HG03457 (cell line): ENCODE results near the gene CDH6.

Source experiments
- ATAC-seq: cut with Tn5 transposase; IDR thresholded peaks from one replicate; pipeline ENCODE4 v1.9.1; 2021; ENCODE audit warnings: moderate number of reproducible peaks; ENCODE audit not compliant: unreplicated experiment

The CDH6 gene

GRCh38 chr5:31193591-31194467 is at the start of gene CDH6:
Gene CDH6 (plus strand): TSS chr5:31193686. CDS start chr5:31267474, 73,788 bp downstream.
- ATAC-seq = no peak

- no peak for ATAC-seq
Observed at GRCh38 chr5:31144364-31144763, 49.1 kb upstream of the CDH6 start.

- ATAC-seq = no peak
Observed at GRCh38 chr5:31148959-31149475, 44.5 kb upstream of the CDH6 start.

- ATAC-seq = no peak
Observed at GRCh38 chr5:31153521-31153920, 40.0 kb upstream of the CDH6 start.

GRCh38 chr5:31156631-31157160 is 36.8 kb upstream of the CDH6 start:
- ATAC-seq = no peak

- no peak for ATAC-seq
Observed at GRCh38 chr5:31157720-31158119, 35.8 kb upstream of the CDH6 start.

GRCh38 chr5:31158686-31159085 is 34.8 kb upstream of the CDH6 start:
- no peak for ATAC-seq

GRCh38 chr5:31161781-31162181 is 31.7 kb upstream of the CDH6 start:
- ATAC-seq = no peak

- ATAC-seq = no peak
Observed at GRCh38 chr5:31165729-31166128, 27.8 kb upstream of the CDH6 start.

- no peak for ATAC-seq
Observed at GRCh38 chr5:31169379-31169778, 24.1 kb upstream of the CDH6 start.

- ATAC-seq = no peak
Observed at GRCh38 chr5:31172881-31173280, 20.6 kb upstream of the CDH6 start.

- no peak for ATAC-seq
Observed at GRCh38 chr5:31173614-31174013, 19.9 kb upstream of the CDH6 start.

GRCh38 chr5:31181376-31181987 is 12.0 kb upstream of the CDH6 start:
- no peak for ATAC-seq

- ATAC-seq = no peak
Observed at GRCh38 chr5:31182136-31182535, 11.3 kb upstream of the CDH6 start.

GRCh38 chr5:31185951-31186350 is 7.5 kb upstream of the CDH6 start:
- ATAC-seq = no peak

GRCh38 chr5:31186672-31187267 is 6.7 kb upstream of the CDH6 start:
- no peak for ATAC-seq

GRCh38 chr5:31187591-31187990 is 5.9 kb upstream of the CDH6 start:
- ATAC-seq = no peak

GRCh38 chr5:31192442-31192841 is 1.0 kb upstream of the CDH6 start:
- ATAC-seq = no peak

- ATAC-seq = no peak
Observed at GRCh38 chr5:31193116-31193515, 370 bp upstream of the CDH6 start.

- ATAC-seq = no peak
Observed at GRCh38 chr5:31194468-31194813, 955 bp downstream of the CDH6 start.

- ATAC-seq = no peak
Observed at GRCh38 chr5:31194892-31195555, 1.5 kb downstream of the CDH6 start.
